Fibroblast of lung (primary cell): ENCODE measurements around the gene MYOZ2. TPM values are rescaled to one million over a fixed set of nuclear protein-coding genes. Genes with fewer than 3 reads are reported as not detected.

Source experiments
- DNase-seq, 2 donors: peaks; one replicate each; pipeline versions ENCODE4 v3.0.0 to v3.0.0-alpha.2; 2010; ENCODE audit warnings: low read depth in 2 of 2
- H2AFZ ChIP-seq: 2 replicates; pipeline ENCODE4 v1.5.1; 2012; ENCODE audit warnings: low read length, control low read depth, inconsistent platforms
- H3K27ac ChIP-seq: 2 replicates; pipeline ENCODE4 v1.5.1; 2011; ENCODE audit warnings: low read length, control low read depth; ENCODE audit not compliant: insufficient read depth
- H3K27me3 ChIP-seq: 2 replicates; pipeline ENCODE4 v1.5.1; 2011; ENCODE audit warnings: mild to moderate bottlenecking, low read length; ENCODE audit not compliant: control insufficient read depth, insufficient read depth
- H3K36me3 ChIP-seq: 2 replicates; pipeline ENCODE4 v1.5.1; 2011; ENCODE audit warnings: low read length; ENCODE audit not compliant: control insufficient read depth, insufficient read depth
- H3K4me1 ChIP-seq: 2 replicates; pipeline ENCODE4 v1.5.1; 2011; ENCODE audit warnings: low read length; ENCODE audit not compliant: control insufficient read depth, insufficient read depth; ENCODE audit errors: extremely low read depth
- H3K4me2 ChIP-seq: 2 replicates; pipeline ENCODE4 v1.5.1; 2011; ENCODE audit warnings: low read length, control low read depth; ENCODE audit not compliant: insufficient read depth; ENCODE audit errors: extremely low read depth
- H3K4me3 ChIP-seq, 4 experiments: fragments of 200-600 bp in 1 of 4; sonication (generic) in 1 of 4; replicated peaks in 1 of 4; 2 replicates each; pipeline ENCODE4 v1.5.1; 2011 to 2016; ENCODE audit warnings: low read length in 4 of 4, low read depth in 3 of 4, mild to moderate bottlenecking in 3 of 4, control low read depth in 2 of 4, inconsistent platforms in 1 of 4, mixed read lengths in 1 of 4; ENCODE audit not compliant: insufficient read depth in 1 of 4; ENCODE audit errors: control extremely low read depth in 1 of 4
- H3K79me2 ChIP-seq: 2 replicates; pipeline ENCODE4 v1.5.1; 2012; ENCODE audit warnings: mild to moderate bottlenecking, low read length, inconsistent platforms; ENCODE audit not compliant: control insufficient read depth, insufficient read depth
- H3K9ac ChIP-seq: 2 replicates; pipeline ENCODE4 v1.5.1; 2011; ENCODE audit warnings: mild to moderate bottlenecking, low read length, control low read depth; ENCODE audit not compliant: insufficient read depth
- H3K9me3 ChIP-seq: 2 replicates; pipeline ENCODE4 v1.5.1; 2012; ENCODE audit warnings: low read depth, low read length; ENCODE audit not compliant: control insufficient read depth, insufficient read depth
- H4K20me1 ChIP-seq: 2 replicates; pipeline ENCODE4 v1.5.1; 2011; ENCODE audit warnings: low read length; ENCODE audit not compliant: control insufficient read depth, insufficient read depth; ENCODE audit errors: extremely low read depth
- EZH2 ChIP-seq: IDR thresholded peaks from 2 replicates; pipeline ENCODE4 v1.5.1; 2012; ENCODE audit warnings: low read length, control low read depth, mild to moderate bottlenecking; ENCODE audit errors: missing control alignments
- polyA plus RNA-seq, 2 donors: library from polyadenylated mRNA; depleted of rRNA in 1 of 2; stranded (reverse) in 1 of 2; unstranded in 1 of 2; fragments of >200 nt; gene quantifications; 2 replicates each; pipeline ENCODE4 v1.2.1, GENCODE V29; 2011 to 2012; ENCODE audit warnings: missing spikeins in 1 of 2
- total RNA-seq: library from RNA; depleted of rRNA; stranded (reverse); fragments of >200 nt; gene quantifications from 2 replicates; pipeline ENCODE4 v1.2.1, GENCODE V29; 2014
- TF ChIP-seq, protein P1 (sequence below), 2 donors: IDR thresholded peaks in 1 of 2; conservative IDR thresholded peaks in 1 of 2; 1 replicate in 1 of 2; 2 replicates in 1 of 2; pipeline ENCODE4 v1.5.1; 2011 to 2012; ENCODE audit warnings: low read length in 2 of 2, control low read depth in 1 of 2, inconsistent platforms in 1 of 2, low read depth in 1 of 2, mild to moderate bottlenecking in 1 of 2

Gene MYOZ2
- total and polyA plus RNA-seq, 2 donors (not counting 1 experiment from before 2014, with no cell fraction given), result 0.17 to 0.59 TPM

DNA sequence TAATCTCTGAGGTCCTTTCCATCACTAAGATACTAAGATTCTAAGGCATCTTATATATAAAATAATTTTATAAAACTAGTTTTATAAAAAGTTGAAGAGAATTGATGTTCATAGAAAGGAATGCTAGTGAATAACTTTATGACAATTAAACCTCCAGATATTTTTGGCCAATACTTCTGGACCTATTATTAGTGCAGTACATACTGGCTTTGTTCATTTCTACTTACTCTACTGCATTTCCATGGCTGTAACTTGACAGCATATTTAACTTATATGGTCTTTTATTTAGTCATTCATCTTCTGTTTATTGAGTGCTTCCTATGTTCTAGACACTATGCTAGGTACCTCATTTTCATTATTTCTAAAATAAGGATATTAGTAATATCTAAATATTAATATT lies 70.1 kb downstream of the MYOZ2 start:
- TF ChIP-seq EZH2, result no peak
- TF ChIP-seq, protein P1, sequence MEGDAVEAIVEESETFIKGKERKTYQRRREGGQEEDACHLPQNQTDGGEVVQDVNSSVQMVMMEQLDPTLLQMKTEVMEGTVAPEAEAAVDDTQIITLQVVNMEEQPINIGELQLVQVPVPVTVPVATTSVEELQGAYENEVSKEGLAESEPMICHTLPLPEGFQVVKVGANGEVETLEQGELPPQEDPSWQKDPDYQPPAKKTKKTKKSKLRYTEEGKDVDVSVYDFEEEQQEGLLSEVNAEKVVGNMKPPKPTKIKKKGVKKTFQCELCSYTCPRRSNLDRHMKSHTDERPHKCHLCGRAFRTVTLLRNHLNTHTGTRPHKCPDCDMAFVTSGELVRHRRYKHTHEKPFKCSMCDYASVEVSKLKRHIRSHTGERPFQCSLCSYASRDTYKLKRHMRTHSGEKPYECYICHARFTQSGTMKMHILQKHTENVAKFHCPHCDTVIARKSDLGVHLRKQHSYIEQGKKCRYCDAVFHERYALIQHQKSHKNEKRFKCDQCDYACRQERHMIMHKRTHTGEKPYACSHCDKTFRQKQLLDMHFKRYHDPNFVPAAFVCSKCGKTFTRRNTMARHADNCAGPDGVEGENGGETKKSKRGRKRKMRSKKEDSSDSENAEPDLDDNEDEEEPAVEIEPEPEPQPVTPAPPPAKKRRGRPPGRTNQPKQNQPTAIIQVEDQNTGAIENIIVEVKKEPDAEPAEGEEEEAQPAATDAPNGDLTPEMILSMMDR (conservative IDR thresholded peaks at IDR 0.05 in 1 of 2, IDR thresholded peaks at IDR 0.05 in 1 of 2; ENCODE audit: low read depth in 1 of 2, low read length in 2 of 2), result no peak
- Histone ChIP-seq H3K4me3 (no peak overlapping the region), H4K20me1 (no peaks in the 10 kb centered on the region), H3K27ac (no peak overlapping the region), H3K4me2 (no peak overlapping the region), H3K9me3 (no peaks in the 10 kb centered on the region), H3K4me1 (peaks cover 22% of the 10 kb centered on the region), H3K36me3 (no peaks in the 10 kb centered on the region), H2AFZ (no peak overlapping the region), H3K27me3 (no peaks in the 10 kb centered on the region), H3K79me2 (no peaks in the 10 kb centered on the region), H3K9ac (no peak overlapping the region)
- DNase-seq, result no peak

DNA sequence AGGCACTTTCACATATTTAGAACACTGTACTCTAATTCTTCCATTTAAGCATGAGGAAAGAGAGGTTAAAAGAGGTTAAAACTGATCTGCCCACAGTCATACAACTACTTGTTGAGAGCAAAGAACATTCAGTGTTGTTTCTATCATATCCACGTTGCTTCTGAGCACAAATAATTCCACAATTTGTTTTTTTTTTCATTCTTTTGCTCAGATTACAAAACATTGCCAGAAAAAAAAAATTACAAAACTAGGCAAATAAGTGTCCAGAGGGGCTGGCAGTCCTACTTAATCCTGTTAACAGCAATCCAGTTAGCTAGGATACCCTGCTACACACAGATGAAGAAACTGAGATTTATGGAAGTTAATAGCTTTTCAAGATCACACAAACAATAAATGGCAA lies 70.5 kb downstream of the MYOZ2 start:
- no peak overlapping the region for H3K27ac ChIP-seq
- H3K79me2 ChIP-seq, result peaks cover 3% of the 10 kb centered on the region
- no peak for DNase-seq
- H3K4me1 ChIP-seq, result peaks cover 25% of the 10 kb centered on the region
- no peaks in the 10 kb centered on the region for H3K27me3 ChIP-seq
- no peaks in the 10 kb centered on the region for H3K9me3 ChIP-seq
- no peaks in the 10 kb centered on the region for H4K20me1 ChIP-seq
- TF ChIP-seq, protein P1 (conservative IDR thresholded peaks at IDR 0.05 in 1 of 2, IDR thresholded peaks at IDR 0.05 in 1 of 2; ENCODE audit: low read depth in 1 of 2, low read length in 2 of 2), result no peak
- H3K36me3 ChIP-seq, result no peaks in the 10 kb centered on the region
- no peak overlapping the region for H3K4me2 ChIP-seq
- no peak overlapping the region for H3K9ac ChIP-seq
- H3K4me3 ChIP-seq, result no peak overlapping the region
- no peak overlapping the region for H2AFZ ChIP-seq

DNA sequence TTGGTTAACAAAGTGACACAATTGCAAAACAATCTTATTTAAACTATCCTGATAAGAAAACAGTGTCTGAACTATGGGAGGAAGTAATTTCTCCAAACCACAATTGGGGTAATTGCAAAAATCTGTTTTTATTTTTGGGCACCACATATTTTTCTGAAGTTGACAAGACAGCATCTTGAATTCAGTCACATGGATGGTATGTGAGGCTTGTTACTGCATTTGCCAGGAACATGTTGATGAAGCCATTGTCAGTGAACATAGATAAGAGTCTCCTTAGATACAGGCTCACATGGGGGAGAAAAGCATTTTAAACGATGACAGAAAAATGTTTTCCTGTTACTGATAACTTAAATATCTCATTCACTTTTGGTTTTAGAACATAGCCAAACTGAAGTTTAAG lies 71.4 kb downstream of the MYOZ2 start:
- Histone ChIP-seq H3K4me1 (peaks cover 25% of the 10 kb centered on the region), H3K27ac (peak overlapping the region; percentile 20), H2AFZ (no peak overlapping the region), H3K9me3 (no peaks in the 10 kb centered on the region), H3K9ac (no peak overlapping the region), H4K20me1 (no peaks in the 10 kb centered on the region), H3K4me2 (peak overlapping the region; percentile 9), H3K4me3 (no peak overlapping the region), H3K27me3 (no peaks in the 10 kb centered on the region), H3K79me2 (peaks cover 3% of the 10 kb centered on the region), H3K36me3 (no peaks in the 10 kb centered on the region)
- TF ChIP-seq, protein P1 (conservative IDR thresholded peaks at IDR 0.05 in 1 of 2, IDR thresholded peaks at IDR 0.05 in 1 of 2; ENCODE audit: low read depth in 1 of 2, low read length in 2 of 2), result no peak
- no peak for TF ChIP-seq EZH2
- peak; percentile 36 to 74 for DNase-seq
